Heart left ventricle (tissue), 13 donors: Measurements from ENCODE around the gene TOLLIP.

Experiments used
- POLR2A ChIP-seq, 2 donors: fragments of 450-650 bp; IDR thresholded peaks; one replicate each; pipeline ENCODE4 v1.6.1; 2017; ENCODE audit warnings: antibody characterized with exemption in 2 of 2, mild to moderate bottlenecking in 2 of 2, moderate library complexity in 2 of 2
- TF ChIP-seq, protein P1 (sequence below), 12 donors: fragments of 200-600 bp; sonication (generic) in 4 of 12; IDR thresholded peaks; one replicate each; pipeline versions ENCODE4 v1.5.0 to v1.8.0; 2018 to 2022; ENCODE audit warnings: antibody characterized with exemption in 12 of 12, mild to moderate bottlenecking in 5 of 12
- donor health status: ischemic (EF 13 %, LVEDD 7.1; RV severe dilation, severe dysfunction).
- donor health status: DM: no; HTN: yes; CAD: no.
- donor health status: DM: no; HTN: no; CAD: no.
- donor health status: ischemic (EF 25% LVEDD 6.9; RV normal size, moderate dysfunction).
- donor health status: ischemic (EF 25% LVEDD 5.7; RV mildly dilated, moderate dysfunction).
- donor health status: ischemic (EF 35%, LVEDD 5.7; RV mildly dilated, moderate dysfunction).
- donor health status: nonischemic (EF 11% LVEDD 7.7; RV severe dilation, severe dysfunction).
- donor health status: DM: yes; HTN: yes; CAD: no.
- donor health status: PGD.
- donor health status: ischemic (EF 29% LVEDD 5.4; RV normal size, mild dysfunction).
- donor health status: nonischemic (EF 23%, LVEDD 6.1; RV moderate dilation, normal function).

DNA sequence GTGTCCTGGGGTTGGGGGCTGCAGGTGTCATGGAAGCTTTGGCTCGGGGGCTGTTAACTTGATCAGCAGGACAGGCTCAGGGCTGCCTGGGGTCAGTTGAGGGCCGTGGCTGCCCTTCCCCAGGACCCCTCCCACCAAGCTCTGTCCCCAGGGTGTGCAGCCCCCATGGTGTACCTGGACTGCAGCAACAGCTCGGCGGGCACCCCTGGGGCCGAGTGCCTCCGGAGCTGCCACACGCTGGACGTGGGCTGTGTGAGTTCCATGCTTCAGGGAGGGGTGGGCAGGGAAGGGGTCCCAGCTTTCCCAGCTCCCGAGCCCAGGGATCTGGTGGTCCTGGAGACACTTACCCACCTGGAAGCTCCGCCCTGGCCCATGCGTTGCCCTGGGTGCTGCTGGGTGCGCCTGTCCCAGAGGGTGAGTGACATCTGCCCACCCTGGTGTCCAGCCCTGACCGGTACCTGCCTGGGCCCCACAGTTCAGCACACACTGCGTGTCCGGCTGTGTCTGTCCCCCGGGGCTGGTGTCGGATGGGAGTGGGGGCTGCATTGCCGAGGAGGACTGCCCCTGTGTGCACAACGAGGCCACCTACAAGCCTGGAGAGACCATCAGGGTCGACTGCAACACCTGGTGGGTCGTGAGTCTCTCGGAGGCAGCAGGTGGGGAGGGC lies 75.2 kb downstream of the TOLLIP start:
- TF ChIP-seq, protein P1, sequence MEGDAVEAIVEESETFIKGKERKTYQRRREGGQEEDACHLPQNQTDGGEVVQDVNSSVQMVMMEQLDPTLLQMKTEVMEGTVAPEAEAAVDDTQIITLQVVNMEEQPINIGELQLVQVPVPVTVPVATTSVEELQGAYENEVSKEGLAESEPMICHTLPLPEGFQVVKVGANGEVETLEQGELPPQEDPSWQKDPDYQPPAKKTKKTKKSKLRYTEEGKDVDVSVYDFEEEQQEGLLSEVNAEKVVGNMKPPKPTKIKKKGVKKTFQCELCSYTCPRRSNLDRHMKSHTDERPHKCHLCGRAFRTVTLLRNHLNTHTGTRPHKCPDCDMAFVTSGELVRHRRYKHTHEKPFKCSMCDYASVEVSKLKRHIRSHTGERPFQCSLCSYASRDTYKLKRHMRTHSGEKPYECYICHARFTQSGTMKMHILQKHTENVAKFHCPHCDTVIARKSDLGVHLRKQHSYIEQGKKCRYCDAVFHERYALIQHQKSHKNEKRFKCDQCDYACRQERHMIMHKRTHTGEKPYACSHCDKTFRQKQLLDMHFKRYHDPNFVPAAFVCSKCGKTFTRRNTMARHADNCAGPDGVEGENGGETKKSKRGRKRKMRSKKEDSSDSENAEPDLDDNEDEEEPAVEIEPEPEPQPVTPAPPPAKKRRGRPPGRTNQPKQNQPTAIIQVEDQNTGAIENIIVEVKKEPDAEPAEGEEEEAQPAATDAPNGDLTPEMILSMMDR (IDR thresholded peaks at IDR 0.05): no peak
- TF ChIP-seq POLR2A (IDR thresholded peaks at IDR 0.05): no peak
